LoVo (cell line): ENCODE measurements around the gene PCDHGA5.
"Not testable (repeated sequence)": the region's sequence is repeated elsewhere in the genome, so short reads cannot be mapped to it uniquely, and the experiment has no call there.

ENCODE experiments used
- DNase-seq: peaks from one replicate; pipeline ENCODE4 v3.0.0-alpha.2; 2016; ENCODE audit warnings: low spot score

The PCDHGA5 gene

GRCh38 chr5:141414548-141415274 lies 50.7 kb downstream of the PCDHGA5 start:
- DNase-seq: not testable (repeated sequence)

DNA sequence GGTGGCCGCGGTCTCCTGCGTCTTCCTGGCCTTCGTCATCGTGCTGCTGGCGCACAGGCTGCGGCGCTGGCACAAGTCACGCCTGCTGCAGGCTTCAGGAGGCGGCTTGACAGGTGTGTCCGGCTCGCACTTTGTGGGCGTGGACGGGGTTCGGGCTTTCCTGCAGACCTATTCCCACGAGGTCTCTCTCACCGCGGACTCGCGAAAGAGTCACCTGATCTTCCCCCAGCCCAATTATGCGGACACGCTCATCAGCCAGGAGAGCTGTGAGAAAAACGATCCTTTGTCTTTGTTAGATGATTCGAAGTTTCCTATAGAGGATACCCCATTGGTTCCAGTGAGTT lies 51.3 kb downstream of the PCDHGA5 start:
- not testable (repeated sequence) for DNase-seq
